ENCODE measurements around the gene PTGER4. TPM values are rescaled to one million over a fixed set of nuclear protein-coding genes. Genes with fewer than 3 reads are reported as not detected.
"Not testable (repeated sequence)": the region's sequence is repeated elsewhere in the genome, so short reads cannot be mapped to it uniquely, and the experiment has no call there.

The PTGER4 gene
- total RNA-seq, 4 donors from 2014 or later = 18.7 to 44.7 (median 28.8) TPM

DNA sequence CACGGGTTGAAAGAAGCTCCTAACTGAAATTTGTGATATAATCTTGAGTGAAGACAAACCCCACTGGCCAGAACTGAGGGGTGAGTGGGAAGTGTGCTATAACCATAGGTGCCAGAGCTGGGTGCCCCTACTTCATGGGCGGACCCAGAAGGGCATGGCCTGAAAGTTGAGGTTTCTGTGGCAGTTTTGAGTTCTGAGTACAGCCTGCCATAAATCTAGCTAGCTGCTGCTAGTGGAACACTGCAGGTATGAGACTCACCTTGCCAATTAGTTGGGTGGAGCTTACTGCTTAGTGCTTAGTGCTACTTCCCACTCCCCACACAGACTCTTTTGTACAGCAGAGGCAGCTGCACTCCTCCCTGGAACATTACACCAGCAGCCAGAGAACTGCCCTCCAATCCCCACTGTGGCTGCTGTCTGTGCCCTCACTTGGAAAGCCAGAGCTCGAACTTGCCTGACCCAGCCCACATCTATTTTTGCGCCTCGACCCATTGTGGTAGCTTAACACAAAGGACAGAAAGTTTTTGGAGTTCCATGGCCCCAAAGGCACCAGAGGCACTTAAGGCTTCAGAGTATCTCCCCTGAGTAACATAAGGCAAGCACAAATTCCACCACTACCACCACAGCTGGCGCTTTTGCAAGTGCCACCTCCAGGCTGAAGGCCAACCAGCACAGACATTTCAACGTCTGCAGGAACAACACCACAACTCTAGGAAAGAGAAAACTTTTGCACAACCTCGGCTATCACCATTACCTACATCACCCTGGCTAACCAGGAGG is 27.1 kb upstream of the PTGER4 start:
- 57% methylated on average over 8 of the region's 8 CpGs for WGBS
- H3K27me3 ChIP-seq = no peaks in the 10 kb centered on the region
- TF ChIP-seq POLR2AphosphoS5 (IDR thresholded peaks at IDR 0.05) = no peak
- TF ChIP-seq, protein P1, sequence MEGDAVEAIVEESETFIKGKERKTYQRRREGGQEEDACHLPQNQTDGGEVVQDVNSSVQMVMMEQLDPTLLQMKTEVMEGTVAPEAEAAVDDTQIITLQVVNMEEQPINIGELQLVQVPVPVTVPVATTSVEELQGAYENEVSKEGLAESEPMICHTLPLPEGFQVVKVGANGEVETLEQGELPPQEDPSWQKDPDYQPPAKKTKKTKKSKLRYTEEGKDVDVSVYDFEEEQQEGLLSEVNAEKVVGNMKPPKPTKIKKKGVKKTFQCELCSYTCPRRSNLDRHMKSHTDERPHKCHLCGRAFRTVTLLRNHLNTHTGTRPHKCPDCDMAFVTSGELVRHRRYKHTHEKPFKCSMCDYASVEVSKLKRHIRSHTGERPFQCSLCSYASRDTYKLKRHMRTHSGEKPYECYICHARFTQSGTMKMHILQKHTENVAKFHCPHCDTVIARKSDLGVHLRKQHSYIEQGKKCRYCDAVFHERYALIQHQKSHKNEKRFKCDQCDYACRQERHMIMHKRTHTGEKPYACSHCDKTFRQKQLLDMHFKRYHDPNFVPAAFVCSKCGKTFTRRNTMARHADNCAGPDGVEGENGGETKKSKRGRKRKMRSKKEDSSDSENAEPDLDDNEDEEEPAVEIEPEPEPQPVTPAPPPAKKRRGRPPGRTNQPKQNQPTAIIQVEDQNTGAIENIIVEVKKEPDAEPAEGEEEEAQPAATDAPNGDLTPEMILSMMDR (IDR thresholded peaks at IDR 0.05) = no peak
- no peak for TF ChIP-seq POLR2A (IDR thresholded peaks at IDR 0.05)
- TF ChIP-seq EP300 (IDR thresholded peaks at IDR 0.05) = no peak
- no peak for DNase-seq (ENCODE audit: low spot score in 2 of 2)
- H3K4me3 ChIP-seq = no peak overlapping the region
- no peaks in the 10 kb centered on the region for H3K9me3 ChIP-seq
- H3K36me3 ChIP-seq = no peaks in the 10 kb centered on the region
- peaks cover 9% of the 10 kb centered on the region for H3K4me1 ChIP-seq
- no peak overlapping the region for H3K27ac ChIP-seq

DNA sequence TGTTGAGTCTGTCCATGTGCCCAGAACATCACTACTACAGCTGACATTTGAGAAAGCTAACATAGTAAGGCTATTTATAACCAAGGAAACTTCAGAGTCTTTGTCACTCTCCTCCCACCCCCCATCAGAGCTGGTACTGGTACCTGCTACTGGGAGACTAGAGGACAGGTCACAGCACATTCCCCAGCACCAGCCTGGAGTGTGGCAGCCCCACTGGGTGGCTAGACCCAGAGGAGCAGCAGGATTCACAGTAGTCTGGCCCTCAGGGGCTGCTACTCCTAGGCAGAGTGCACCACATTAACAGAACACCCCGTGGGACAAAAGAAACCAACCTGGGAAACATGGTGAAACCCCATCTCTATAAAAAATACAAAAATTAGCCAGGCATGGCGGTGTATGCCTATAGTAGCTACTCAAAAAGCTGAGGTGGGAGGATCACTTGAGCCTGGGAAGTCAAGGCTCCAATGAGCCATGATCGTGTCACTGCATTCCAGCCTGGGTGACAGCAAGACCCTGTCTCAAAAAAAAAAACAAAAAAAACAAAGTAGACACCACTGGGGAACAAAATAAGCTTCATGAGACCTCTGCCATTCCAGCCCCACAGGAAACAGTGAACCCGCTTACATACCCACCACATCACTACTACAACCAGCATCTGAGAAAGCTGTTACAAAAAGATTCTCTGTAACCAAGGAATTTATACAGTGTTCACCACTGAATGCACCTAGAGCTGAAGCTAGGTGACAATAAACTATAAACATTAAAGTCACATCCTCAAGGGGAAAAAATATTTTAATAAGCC is 26.3 kb upstream of the PTGER4 start:
- DNase-seq (ENCODE audit: low spot score in 2 of 2) = no peak
- Histone ChIP-seq H3K4me3 (no peak overlapping the region), H3K36me3 (no peaks in the 10 kb centered on the region), H3K4me1 (peaks cover 9% of the 10 kb centered on the region), H3K27ac (no peak overlapping the region), H3K9me3 (no peaks in the 10 kb centered on the region), H3K27me3 (no peaks in the 10 kb centered on the region)
- no peak for TF ChIP-seq POLR2A (IDR thresholded peaks at IDR 0.05)
- no peak for TF ChIP-seq EP300 (IDR thresholded peaks at IDR 0.05)
- no peak for TF ChIP-seq POLR2AphosphoS5 (IDR thresholded peaks at IDR 0.05)
- TF ChIP-seq, protein P1 (IDR thresholded peaks at IDR 0.05) = no peak
- WGBS = 92% methylated on average over 4 of the region's 4 CpGs

- H3K4me1 ChIP-seq = peaks cover 9% of the 10 kb centered on the region
- no peaks in the 10 kb centered on the region for H3K27me3 ChIP-seq
- no peaks in the 10 kb centered on the region for H3K36me3 ChIP-seq
- H3K27ac ChIP-seq = no peak overlapping the region
- H3K9me3 ChIP-seq = no peaks in the 10 kb centered on the region
- TF ChIP-seq, protein P1 (IDR thresholded peaks at IDR 0.05) = no peak
- TF ChIP-seq POLR2AphosphoS5 (IDR thresholded peaks at IDR 0.05) (no peak), EP300 (IDR thresholded peaks at IDR 0.05) (no peak), POLR2A (IDR thresholded peaks at IDR 0.05) (no peak)
- WGBS = 33% methylated on average over 4 of the region's 4 CpGs
- no peak overlapping the region for H3K4me3 ChIP-seq
- no peak for DNase-seq (ENCODE audit: low spot score in 2 of 2)
These were observed 25.2 kb upstream of the PTGER4 start for GRCh38 chr5:40654377-40654991.

DNA sequence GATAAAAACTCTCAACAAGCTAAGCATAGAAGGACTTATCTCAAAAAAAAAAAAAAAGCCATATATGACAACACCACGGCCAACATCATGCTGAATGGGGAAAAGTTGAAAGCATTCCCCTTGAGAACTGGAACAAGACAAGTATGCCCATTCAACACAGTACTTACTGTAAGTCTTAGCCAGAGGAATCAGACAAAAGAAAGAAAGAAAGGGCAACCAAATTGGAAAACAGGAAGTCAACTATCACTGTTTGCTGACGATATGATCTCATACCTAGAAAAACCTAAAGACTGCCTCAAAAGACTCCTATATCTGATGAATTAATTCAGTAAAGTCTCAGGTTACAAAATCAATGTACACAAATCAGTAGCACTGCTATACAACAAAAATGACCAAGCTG is 24.6 kb upstream of the PTGER4 start:
- no peak for TF ChIP-seq POLR2AphosphoS5 (IDR thresholded peaks at IDR 0.05)
- Histone ChIP-seq H3K36me3 (no peaks in the 10 kb centered on the region), H3K9me3 (no peaks in the 10 kb centered on the region), H3K4me1 (peaks cover 9% of the 10 kb centered on the region), H3K4me3 (no peak overlapping the region), H3K27me3 (no peaks in the 10 kb centered on the region), H3K27ac (no peak overlapping the region)
- WGBS = 79% methylated on average over 2 of the region's 2 CpGs
- DNase-seq (ENCODE audit: low spot score in 2 of 2) = no peak

DNA sequence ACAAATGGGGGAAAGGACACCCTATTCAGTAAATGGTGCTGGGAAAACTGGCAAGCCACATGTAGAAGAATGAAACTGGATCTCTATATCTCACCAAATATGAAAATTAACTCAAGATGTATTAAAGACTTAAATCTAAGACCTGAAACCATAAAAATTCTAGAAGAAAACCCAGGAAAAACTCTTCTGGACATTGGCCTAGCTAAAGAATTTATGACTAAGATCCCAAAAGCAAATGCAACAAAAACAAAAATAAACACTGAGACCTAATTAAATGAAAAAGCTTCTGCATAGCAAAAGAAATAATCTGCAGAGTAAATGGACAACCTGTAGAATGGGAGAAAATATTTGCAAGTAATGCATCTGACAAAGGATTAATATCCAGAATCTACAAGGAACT is 23.6 kb upstream of the PTGER4 start:
- not testable (repeated sequence) for H3K27me3 ChIP-seq; H3K27ac ChIP-seq; H3K4me1 ChIP-seq; H3K4me3 ChIP-seq; DNase-seq (ENCODE audit: low spot score in 2 of 2); H3K9me3 ChIP-seq; H3K36me3 ChIP-seq

DNA sequence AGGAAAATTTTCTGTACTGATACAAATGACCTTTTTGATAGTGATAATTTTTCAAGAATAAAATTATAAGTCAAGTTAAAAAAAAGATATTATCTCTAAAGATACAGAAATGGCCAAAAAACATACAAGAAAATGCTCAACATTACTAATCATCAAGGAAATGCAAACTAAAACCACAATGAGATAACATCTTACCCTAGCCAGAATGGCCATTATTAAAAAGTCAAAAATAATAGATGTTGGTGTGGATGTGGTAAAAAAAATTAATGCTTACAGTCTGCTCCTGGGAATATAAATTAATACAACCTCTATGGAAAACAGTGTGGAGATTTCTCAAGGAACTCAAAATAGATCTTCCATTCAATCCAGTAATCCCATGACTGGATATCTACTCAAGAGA is 22.9 kb upstream of the PTGER4 start:
- H3K4me1 ChIP-seq = peaks cover 9% of the 10 kb centered on the region
- no peak overlapping the region for H3K4me3 ChIP-seq
- H3K27ac ChIP-seq = no peak overlapping the region
- H3K36me3 ChIP-seq = no peaks in the 10 kb centered on the region
- H3K9me3 ChIP-seq = no peaks in the 10 kb centered on the region
- DNase-seq (ENCODE audit: low spot score in 2 of 2) = no peak
- TF ChIP-seq EP300 (IDR thresholded peaks at IDR 0.05) (no peak), POLR2AphosphoS5 (IDR thresholded peaks at IDR 0.05) (no peak), POLR2A (IDR thresholded peaks at IDR 0.05) (no peak)
- TF ChIP-seq, protein P1 (IDR thresholded peaks at IDR 0.05) = no peak
- H3K27me3 ChIP-seq = no peaks in the 10 kb centered on the region
